Naive B cell (primary cell): ENCODE results near the gene FXYD6. TPM values are rescaled to one million over a fixed set of nuclear protein-coding genes. Genes with fewer than 3 reads are reported as not detected.
A peak's percentile ranks its signal among the peaks of the same experiment; 100 is the strongest.

Source experiments
- ATAC-seq, 2 donors: fragments of 150-1000 bp; cut with Tn5 transposase; 2 replicates each; pipeline ENCODE4 v1.10.0; 2021; ENCODE audit warnings: low read depth in 2 of 2, mild to moderate bottlenecking in 2 of 2, moderate library complexity in 2 of 2
- DNase-seq: peaks from one replicate; pipeline ENCODE4 v3.0.0; 2022
- H3K27ac Mint-ChIP-seq, 6 donors: one replicate each; pipeline ENCODE4 v1.8.0; 2020 to 2022; ENCODE audit warnings: mild to moderate bottlenecking in 6 of 6, mixed read lengths in 6 of 6, moderate library complexity in 5 of 6, inconsistent platforms in 2 of 6
- H3K27me3 Mint-ChIP-seq, 3 donors: one replicate each; pipeline ENCODE4 v1.8.0; 2021 to 2022; ENCODE audit warnings: mixed read lengths in 3 of 3, mild to moderate bottlenecking in 1 of 3
- H3K36me3 Mint-ChIP-seq, 2 donors: one replicate each; pipeline ENCODE4 v1.8.0; 2020 to 2022; ENCODE audit warnings: mixed read lengths in 2 of 2, inconsistent platforms in 1 of 2, mild to moderate bottlenecking in 1 of 2
- H3K4me1 Mint-ChIP-seq, 3 donors: one replicate each; pipeline ENCODE4 v1.8.0; 2020 to 2022; ENCODE audit warnings: mixed read lengths in 3 of 3, inconsistent platforms in 1 of 3, mild to moderate bottlenecking in 1 of 3, moderate library complexity in 1 of 3
- H3K4me3 Mint-ChIP-seq, 8 donors: one replicate each; pipeline ENCODE4 v1.8.0; 2020 to 2022; ENCODE audit warnings: mild to moderate bottlenecking in 8 of 8, mixed read lengths in 8 of 8, moderate library complexity in 8 of 8, inconsistent platforms in 2 of 8
- H3K9me3 Mint-ChIP-seq, 7 donors: one replicate each; pipeline ENCODE4 v1.8.0; 2020 to 2022; ENCODE audit warnings: mixed read lengths in 7 of 7, mild to moderate bottlenecking in 5 of 7, inconsistent platforms in 2 of 7, moderate library complexity in 1 of 7
- polyA plus RNA-seq, 6 donors: library from polyadenylated mRNA; unstranded; fragments of 300-500 nt; fragmentation: Illumina TruSeq; gene quantifications; one replicate each; pipeline ENCODE4 v1.2.3, GENCODE V29; 2021; ENCODE audit warnings: low read depth in 6 of 6

The FXYD6 gene
- polyA plus RNA-seq, 6 donors from 2014 or later: not detected

DNA sequence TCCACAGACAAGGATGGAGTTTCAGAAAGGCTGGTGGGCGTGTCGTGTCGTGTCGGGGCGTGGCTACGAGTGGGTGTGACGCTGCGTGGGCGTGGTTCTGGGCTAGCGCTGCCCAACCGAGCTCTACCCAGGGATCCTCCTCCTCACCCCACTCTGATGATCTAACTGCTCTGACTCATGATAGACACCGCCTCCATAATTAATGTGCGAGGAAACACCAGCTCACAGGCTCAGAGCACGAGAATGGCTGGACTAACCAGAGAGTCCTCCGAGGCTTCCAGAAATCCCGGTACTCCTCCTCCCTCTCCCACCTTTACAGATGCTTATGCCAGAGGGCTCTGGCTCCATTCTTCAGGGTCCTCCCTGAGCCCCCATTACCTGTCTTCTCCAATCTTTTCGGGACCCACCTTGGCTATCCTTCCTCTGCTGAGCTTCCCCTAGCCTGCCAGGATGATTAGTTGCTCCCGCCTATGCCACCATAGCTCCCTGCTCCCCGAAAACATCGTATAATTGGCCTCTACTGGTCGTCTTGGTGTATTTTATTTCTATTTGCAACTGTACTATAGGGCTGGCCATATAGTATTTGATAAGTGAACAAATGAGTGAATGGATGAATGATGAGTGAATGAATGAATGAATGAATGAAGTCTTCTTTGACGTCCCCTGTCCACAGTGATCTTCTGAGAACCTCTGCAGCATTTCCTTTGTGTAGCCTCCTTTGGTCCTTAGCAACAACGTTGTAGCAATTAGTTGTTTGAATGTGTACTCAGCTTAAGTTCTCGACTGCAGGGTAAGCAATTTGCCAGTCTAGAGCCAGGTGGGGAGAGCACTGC is 31.0 kb upstream of the FXYD6 start:
- no peaks in the 10 kb centered on the region for H3K9me3 Mint-ChIP-seq
- DNase-seq (peak; percentile 15), ATAC-seq (peak; percentile 53 to 82)
- peaks cover 4 to 16% (median 8%) of the 10 kb centered on the region in 3 donors for H3K27me3 Mint-ChIP-seq
- H3K4me3 Mint-ChIP-seq: no peak overlapping the region
- peak overlapping the region in 1 of 6 donors; percentile 1 for H3K27ac Mint-ChIP-seq
- H3K36me3 Mint-ChIP-seq: peaks cover 4 to 9% of the 10 kb centered on the region in 2 donors
- H3K4me1 Mint-ChIP-seq: no peaks in the 10 kb centered on the region

DNA sequence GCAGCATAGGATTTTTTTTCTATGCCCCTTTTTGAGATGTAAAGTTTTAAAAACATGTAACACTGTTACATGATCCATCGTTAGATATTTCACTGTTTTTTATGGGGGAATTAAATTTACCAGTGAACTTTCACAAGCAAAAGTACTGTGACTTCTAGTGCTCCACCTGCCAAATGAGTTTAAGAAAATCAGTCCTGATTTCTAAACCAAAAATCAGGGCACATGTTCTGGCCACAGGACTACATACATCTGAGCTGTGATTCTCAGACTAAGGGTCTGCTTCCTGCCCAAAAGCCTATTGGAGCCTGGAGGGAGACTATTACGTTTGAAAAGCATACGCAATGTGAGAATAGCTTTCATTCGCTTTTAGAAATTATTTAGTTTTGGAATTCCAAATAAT is 30.3 kb upstream of the FXYD6 start:
- DNase-seq (no peak), ATAC-seq (no peak)
- Mint-ChIP-seq H3K36me3 (peaks cover 0 to 9% of the 10 kb centered on the region in 2 donors), H3K27me3 (peaks cover 4 to 16% (median 8%) of the 10 kb centered on the region in 3 donors), H3K4me3 (no peak overlapping the region), H3K27ac (no peak overlapping the region), H3K9me3 (no peaks in the 10 kb centered on the region), H3K4me1 (no peaks in the 10 kb centered on the region)

DNA sequence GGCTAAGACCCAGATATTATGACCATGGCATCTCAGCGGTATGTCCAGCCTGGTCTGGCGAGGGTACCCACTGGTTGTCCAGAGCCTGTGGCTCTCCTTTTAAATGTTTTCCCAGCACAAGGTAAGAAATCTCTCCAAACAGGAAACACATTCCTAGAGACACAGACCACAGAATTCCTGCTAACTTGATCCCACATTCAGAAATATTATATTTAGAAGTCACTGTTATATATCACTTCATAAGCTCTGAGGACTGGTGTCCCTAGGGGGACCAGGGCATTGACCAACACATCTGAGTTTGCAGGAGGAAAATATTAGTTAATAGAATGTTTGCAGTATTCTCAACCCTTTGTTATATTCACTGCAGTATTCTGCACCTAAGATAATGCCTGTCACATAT is 29.7 kb upstream of the FXYD6 start:
- Mint-ChIP-seq H3K27me3 (peaks cover 4 to 13% (median 5%) of the 10 kb centered on the region in 3 donors), H3K4me3 (no peak overlapping the region), H3K4me1 (peaks cover 0 to under 1% (median 0%) of the 10 kb centered on the region in 3 donors), H3K36me3 (peaks cover 0 to 6% of the 10 kb centered on the region in 2 donors), H3K9me3 (no peaks in the 10 kb centered on the region), H3K27ac (no peak overlapping the region)
- no peak for DNase-seq
- no peak for ATAC-seq

DNA sequence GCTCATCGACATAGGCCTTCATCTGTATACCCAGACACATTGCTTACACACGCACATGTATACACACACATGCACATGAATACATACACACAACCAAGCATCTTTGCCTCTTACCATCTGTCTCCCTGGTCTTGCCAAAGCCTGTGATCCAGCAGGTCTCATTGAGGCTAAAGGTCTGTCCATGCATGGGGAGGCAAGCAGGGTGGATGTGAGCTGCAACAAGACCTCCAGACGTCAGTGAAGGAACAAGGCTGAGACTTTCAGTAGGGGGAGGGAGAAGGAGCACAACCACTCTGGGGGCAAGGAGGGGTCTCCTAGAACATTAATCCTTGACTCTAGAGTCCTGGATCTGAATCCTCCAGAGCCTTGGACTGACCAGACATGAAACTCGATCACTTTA is 29.1 kb upstream of the FXYD6 start:
- H3K4me3 Mint-ChIP-seq: no peak overlapping the region
- DNase-seq (no peak), ATAC-seq (no peak)
- peaks cover 0 to 8% (median 4%) of the 10 kb centered on the region in 3 donors for H3K27me3 Mint-ChIP-seq
- H3K9me3 Mint-ChIP-seq: no peaks in the 10 kb centered on the region
- H3K27ac Mint-ChIP-seq: no peak overlapping the region
- no peaks in the 10 kb centered on the region for H3K36me3 Mint-ChIP-seq
- peaks cover 3 to 7% (median 4%) of the 10 kb centered on the region in 3 donors for H3K4me1 Mint-ChIP-seq

DNA sequence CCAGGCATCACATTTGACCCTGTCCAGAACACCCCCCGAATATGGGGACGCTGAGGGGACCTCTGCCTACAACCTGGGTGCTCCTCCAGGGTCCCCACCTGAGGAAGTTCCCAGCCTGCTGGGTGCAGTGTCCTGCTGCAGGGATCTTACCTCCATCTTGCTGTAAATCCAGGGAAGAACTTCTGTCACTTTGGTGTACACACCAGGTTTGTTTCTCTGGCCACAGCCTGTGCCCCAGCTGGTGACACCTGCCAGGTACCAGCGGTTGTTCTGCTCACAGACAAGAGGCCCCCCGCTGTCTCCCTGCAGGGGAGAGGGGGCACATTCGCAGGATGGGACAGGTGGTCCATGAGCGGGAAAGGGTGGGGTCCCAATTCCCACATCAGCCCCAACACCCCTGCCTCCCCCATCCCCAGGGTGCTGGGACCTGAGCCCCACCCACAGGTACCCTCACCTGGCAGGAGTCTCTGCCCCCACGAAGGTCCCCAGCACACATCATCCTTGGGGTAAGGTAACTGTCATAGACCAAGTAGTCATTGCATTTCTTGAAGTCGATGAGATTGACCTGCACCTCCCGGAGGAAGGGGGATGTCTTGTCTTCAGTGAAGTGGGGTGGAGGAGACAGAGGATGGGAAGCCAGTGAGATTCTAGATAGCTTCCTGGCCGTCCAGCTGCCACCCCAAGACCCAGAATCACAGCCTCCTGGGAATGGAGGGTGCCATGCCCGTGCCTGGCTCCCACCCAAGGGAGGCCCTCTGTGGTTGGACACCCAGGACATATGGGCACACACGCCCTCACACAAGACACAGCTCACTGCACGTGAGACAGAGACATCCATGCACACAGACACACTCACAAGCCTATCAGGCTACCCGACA is 27.3 kb upstream of the FXYD6 start:
- H3K9me3 Mint-ChIP-seq: no peaks in the 10 kb centered on the region
- peak overlapping the region in 4 of 6 donors; percentile 8 to 80 (median 32) for H3K27ac Mint-ChIP-seq
- no peaks in the 10 kb centered on the region for H3K36me3 Mint-ChIP-seq
- DNase-seq (no peak), ATAC-seq (no peak)
- H3K4me3 Mint-ChIP-seq: no peak overlapping the region
- H3K4me1 Mint-ChIP-seq: peaks cover 16 to 24% (median 22%) of the 10 kb centered on the region in 3 donors
- peaks cover 0 to 8% (median 4%) of the 10 kb centered on the region in 3 donors for H3K27me3 Mint-ChIP-seq

DNA sequence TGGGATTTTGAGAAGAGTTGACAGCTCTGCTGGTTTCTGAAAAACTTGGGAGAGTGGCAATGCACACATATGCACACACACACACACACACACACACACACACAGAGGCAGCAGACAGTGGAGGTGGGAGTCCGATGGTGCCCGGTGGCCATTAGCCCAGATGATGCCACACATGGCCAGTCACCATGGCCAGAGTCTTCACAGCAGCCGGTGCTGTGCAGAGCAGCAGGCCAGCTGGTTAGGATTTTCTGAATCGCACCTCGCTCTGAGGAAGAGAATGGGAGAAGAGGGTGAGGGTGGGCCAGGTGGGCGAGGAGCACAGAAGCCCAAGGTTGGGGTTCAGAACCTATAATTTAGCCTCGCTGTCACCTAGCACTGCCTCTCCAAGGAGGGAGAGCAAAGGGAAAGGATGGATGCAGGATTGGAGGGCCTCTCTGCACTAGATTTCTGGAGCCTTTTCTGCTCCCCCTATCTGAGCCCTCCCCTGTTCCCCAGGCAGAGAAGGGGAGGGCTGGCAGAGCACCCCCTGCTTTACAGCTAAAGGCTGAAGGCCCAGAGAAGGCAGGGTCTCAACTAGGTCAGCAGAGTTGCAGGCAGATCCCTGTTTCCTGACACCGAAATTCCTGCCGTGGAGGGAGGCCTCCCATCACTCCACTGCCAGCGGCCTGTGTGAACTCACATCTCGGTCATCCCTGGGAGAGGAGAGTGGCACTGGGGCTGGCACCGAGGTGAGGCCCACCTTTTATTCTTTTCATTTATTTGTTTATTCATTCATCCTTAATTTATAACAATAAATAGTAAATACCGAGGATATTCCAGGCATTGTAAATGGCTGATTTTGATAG is 25.8 kb upstream of the FXYD6 start:
- Mint-ChIP-seq H3K4me3 (no peak overlapping the region), H3K4me1 (peaks cover 16 to 35% (median 23%) of the 10 kb centered on the region in 3 donors), H3K27ac (peak overlapping the region; percentile 26 to 92 (median 76)), H3K9me3 (no peaks in the 10 kb centered on the region), H3K36me3 (no peaks in the 10 kb centered on the region), H3K27me3 (peaks cover 0 to 4% (median under 1%) of the 10 kb centered on the region in 3 donors)
- no peak for DNase-seq
- no peak for ATAC-seq

DNA sequence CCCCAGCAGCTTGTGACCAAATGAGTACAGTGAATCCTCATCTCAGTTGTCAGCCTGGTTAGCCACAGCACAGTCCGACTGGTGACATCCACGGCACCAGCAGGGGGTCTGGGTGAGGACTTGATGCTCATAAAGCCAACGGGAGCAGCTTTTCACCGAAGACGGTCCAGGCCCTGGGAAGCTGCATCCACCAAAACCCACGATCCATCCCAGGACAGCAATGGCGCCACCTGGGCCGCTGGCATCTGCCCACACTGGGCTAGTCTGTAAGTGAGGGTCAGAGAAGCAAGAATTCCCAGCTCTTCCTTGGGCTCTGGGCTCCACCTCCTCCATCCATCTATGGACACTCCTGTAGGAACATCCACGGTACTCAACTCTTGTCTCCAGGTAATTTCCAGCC is 25.1 kb upstream of the FXYD6 start:
- DNase-seq (no peak), ATAC-seq (no peak)
- Mint-ChIP-seq H3K27me3 (peaks cover under 1 to 4% (median 4%) of the 10 kb centered on the region in 3 donors), H3K27ac (peak overlapping the region; percentile 26 to 92 (median 58)), H3K36me3 (no peaks in the 10 kb centered on the region), H3K4me3 (no peak overlapping the region), H3K9me3 (no peaks in the 10 kb centered on the region), H3K4me1 (peaks cover 20 to 35% (median 23%) of the 10 kb centered on the region in 3 donors)

DNA sequence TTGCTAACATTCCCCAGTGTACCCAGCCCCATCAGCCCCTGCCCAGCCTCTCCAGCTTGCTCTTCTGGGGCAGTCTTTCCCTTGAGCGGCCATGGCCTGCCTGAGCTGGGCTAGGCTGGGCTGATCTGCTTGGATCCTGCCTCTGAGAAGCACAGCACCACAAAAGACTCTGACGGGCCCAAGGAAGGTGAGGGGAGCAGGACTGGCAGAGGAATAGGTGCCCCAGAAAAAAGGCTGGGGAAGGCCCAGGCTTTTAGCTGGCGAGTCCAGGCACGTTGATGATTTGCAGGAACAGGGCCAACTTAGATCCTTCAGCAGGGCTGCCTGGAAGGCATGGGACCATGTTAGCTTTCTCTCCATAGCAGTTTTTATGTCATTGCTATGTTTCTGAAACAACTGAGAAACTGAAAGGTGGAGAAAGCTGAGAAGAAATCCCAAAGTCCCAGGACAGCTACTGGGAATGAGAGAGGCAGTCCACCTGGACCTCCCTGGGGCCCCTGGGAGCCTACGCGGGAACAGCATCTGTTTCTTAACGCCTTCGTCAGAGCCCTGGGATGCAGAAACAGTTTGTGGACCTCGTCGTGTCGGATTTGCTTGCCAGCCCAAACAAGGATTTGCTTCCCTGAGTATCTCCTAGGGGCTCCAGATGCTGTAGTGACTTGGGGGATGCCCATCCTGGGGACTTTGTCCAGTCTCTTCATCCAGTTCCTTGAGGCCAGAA is 24.4 kb upstream of the FXYD6 start:
- Mint-ChIP-seq H3K36me3 (no peaks in the 10 kb centered on the region), H3K27ac (peak overlapping the region; percentile 89 to 97 (median 94)), H3K27me3 (peaks cover 0 to 9% (median 7%) of the 10 kb centered on the region in 3 donors), H3K4me1 (peaks cover 23 to 35% (median 24%) of the 10 kb centered on the region in 3 donors), H3K9me3 (no peaks in the 10 kb centered on the region), H3K4me3 (peak overlapping the region in 2 of 8 donors; percentile 69 to 83)
- DNase-seq (no peak), ATAC-seq (no peak)

DNA sequence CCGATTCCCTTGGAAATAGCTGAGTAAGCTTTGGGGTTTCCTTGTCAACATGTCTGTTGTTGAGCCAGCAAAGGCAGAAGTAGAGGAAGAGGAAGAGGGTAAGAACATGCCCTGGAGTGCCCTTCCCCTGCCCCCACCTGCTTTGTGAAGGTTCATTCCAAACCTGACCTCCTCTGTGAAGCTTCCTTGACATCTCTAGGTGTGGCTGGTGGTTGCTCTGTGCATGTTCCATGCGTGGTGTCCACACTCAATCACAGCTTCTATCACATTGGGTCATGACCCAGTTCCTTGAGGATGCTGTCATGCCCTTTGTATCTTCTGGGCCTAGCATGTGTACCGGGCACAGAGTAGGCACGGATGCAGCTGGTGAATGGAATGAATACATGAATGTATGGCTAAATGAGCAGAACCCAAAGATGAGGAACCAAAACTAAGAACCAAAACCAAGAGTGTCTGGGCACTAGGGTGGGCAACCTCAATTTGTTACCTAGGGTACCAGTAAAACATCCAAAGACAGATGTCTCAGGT is 23.7 kb upstream of the FXYD6 start:
- Mint-ChIP-seq H3K4me3 (peak overlapping the region in 5 of 8 donors; percentile 27 to 83 (median 45)), H3K36me3 (no peaks in the 10 kb centered on the region), H3K27me3 (peaks cover 0 to 11% (median 9%) of the 10 kb centered on the region in 3 donors), H3K27ac (peak overlapping the region; percentile 89 to 97 (median 94)), H3K9me3 (no peaks in the 10 kb centered on the region), H3K4me1 (peaks cover 23 to 35% (median 24%) of the 10 kb centered on the region in 3 donors)
- DNase-seq (peak; percentile 75), ATAC-seq (peak; percentile 90 to 93)

DNA sequence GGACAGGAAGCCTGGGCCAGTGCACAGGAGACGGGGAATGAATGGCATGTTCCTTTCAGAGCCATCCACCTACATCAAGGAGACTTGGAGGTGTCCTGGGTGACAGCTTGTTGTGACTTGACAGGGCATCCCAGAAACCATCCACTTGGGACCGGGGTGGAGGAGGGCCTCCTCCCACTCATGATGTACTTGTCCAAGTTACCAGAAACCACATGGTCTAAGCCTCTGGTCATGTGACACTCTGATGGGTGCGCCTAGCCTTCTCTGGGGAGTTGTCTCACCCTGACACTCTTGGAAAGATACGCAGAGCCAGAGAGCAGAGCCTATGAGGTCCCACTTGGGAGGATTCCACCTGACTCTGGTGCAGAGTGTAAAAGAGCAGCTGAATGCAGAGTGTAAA is 21.6 kb upstream of the FXYD6 start:
- peak overlapping the region in 1 of 6 donors; percentile 52 for H3K27ac Mint-ChIP-seq
- no peak for ATAC-seq

DNA sequence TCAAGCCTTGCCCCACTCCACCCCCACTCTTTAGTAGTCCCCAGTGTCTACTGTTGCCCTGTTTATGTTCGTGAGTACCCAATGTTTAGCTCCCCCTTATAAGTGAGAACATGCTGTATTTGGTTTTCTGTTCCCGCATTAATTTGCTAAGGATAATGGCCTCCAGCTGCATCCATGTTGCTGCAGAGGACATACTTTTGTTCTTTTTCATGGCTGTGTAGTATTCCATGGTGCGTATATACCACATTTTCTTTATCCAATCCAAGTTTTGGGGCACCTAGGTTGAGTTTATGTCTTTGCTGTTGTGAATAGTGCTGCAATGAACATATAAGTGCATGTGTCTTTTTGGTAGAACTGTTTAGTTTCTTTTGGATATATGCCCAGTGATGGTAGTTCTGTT is 16.2 kb upstream of the FXYD6 start:
- peaks cover 0 to 9% (median 0%) of the 10 kb centered on the region in 3 donors for H3K4me1 Mint-ChIP-seq
- no peak for ATAC-seq
- peaks cover 0 to 32% (median 18%) of the 10 kb centered on the region in 7 donors for H3K9me3 Mint-ChIP-seq
- DNase-seq: no peak
- H3K36me3 Mint-ChIP-seq: peaks cover 0 to 11% of the 10 kb centered on the region in 2 donors
- H3K27me3 Mint-ChIP-seq: peaks cover 32 to 58% (median 52%) of the 10 kb centered on the region in 3 donors
- no peak overlapping the region for H3K27ac Mint-ChIP-seq
- H3K4me3 Mint-ChIP-seq: no peak overlapping the region

More for the DNA sequence above, 21.6 kb upstream of the FXYD6 start:
- H3K36me3 Mint-ChIP-seq: peaks cover 0 to 4% of the 10 kb centered on the region in 2 donors
- no peak for DNase-seq
- no peak overlapping the region for H3K4me3 Mint-ChIP-seq
- peaks cover 0 to 5% (median under 1%) of the 10 kb centered on the region in 7 donors for H3K9me3 Mint-ChIP-seq
- peaks cover 23 to 35% (median 24%) of the 10 kb centered on the region in 3 donors for H3K4me1 Mint-ChIP-seq
- H3K27me3 Mint-ChIP-seq: peaks cover 6 to 24% (median 23%) of the 10 kb centered on the region in 3 donors

DNA sequence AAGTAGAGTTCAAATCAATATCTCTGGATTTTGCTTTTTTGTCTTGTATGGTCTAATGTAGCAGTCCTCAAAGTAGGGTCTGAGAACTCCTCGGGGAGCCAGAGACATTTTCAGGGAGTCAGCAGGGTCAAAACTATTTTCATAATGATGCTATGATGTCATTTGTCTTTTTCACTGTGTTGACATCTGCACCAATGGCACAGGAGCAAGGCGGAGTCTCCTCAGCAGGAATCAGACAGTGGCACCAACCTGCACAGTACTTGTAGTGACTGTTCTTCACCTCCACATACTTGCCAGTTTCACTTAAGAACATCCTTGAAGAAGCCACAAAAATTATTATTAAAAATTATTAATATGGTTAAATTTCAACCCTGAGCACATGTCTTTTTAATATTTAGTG is 14.9 kb upstream of the FXYD6 start:
- Mint-ChIP-seq H3K4me3 (no peak overlapping the region), H3K36me3 (peaks cover 0 to 11% of the 10 kb centered on the region in 2 donors), H3K4me1 (peaks cover 0 to 2% (median 0%) of the 10 kb centered on the region in 3 donors), H3K27ac (no peak overlapping the region), H3K27me3 (peaks cover 32 to 65% (median 51%) of the 10 kb centered on the region in 3 donors), H3K9me3 (peaks cover 0 to 32% (median 18%) of the 10 kb centered on the region in 7 donors)
- DNase-seq (no peak), ATAC-seq (no peak)
